HEK293T (cell line): ENCODE measurements around the gene COL20A1.

Experiments used
- ARNT ChIP-seq: fragments of 450-650 bp; IDR thresholded peaks from 2 replicates; pipeline ENCODE4 v1.6.1; 2017; ENCODE audit warnings: mild to moderate bottlenecking
- FOXA1 ChIP-seq: fragments of 450-650 bp; IDR thresholded peaks from 2 replicates; pipeline ENCODE4 v1.6.1; 2016; ENCODE audit warnings: mild to moderate bottlenecking
- HDGF ChIP-seq: fragments of 450-650 bp; IDR thresholded peaks from 2 replicates; pipeline ENCODE4 v1.6.1; 2017; ENCODE audit warnings: antibody characterized with exemption, borderline replicate concordance
- NFRKB ChIP-seq: fragments of 450-650 bp; IDR thresholded peaks from 2 replicates; pipeline ENCODE4 v1.6.1; 2016; ENCODE audit warnings: mild to moderate bottlenecking, moderate library complexity

GRCh38 chr20:63379296-63379695, 86.3 kb downstream of the COL20A1 start:
- TF ChIP-seq NFRKB (no peak), HDGF (no peak), ARNT (no peak), FOXA1 (no peak)
